ENCODE data around the gene GATAD2A. TPM values are rescaled to one million over a fixed set of nuclear protein-coding genes. Genes with fewer than 3 reads are reported as not detected.

Gene GATAD2A
- total and polyA plus RNA-seq, 2 of the 13 experiments (the other 11 are each of a cell fraction or from before 2014, with no cell fraction given): 16.8 to 28.6 TPM

GRCh38 chr19:19461671-19462622 is 56.5 kb downstream of the GATAD2A start (continued):
- no peak for TF ChIP-seq AKNA (CRISPR knock-in tag; IDR thresholded peaks at IDR 0.05; ENCODE audit: borderline replicate concordance)
- TF ChIP-seq ZNF546 (CRISPR knock-in tag; conservative IDR thresholded peaks at IDR 0.05): no peak
- TF ChIP-seq ZNF609 (CRISPR knock-in tag; IDR thresholded peaks at IDR 0.05; ENCODE audit: borderline replicate concordance): no peak
- no peak for TF ChIP-seq NFE2L1 (CRISPR knock-in tag; IDR thresholded peaks at IDR 0.05; ENCODE audit: borderline replicate concordance)
- TF ChIP-seq SRF (IDR thresholded peaks at IDR 0.05; ENCODE audit: low read depth, low read length): no peak
- no peak for TF ChIP-seq ZNF510 (CRISPR knock-in tag; IDR thresholded peaks at IDR 0.05; ENCODE audit: low read depth)
- peak; percentile 48 for TF ChIP-seq SRSF1 (optimal IDR thresholded peaks at IDR 0.05; ENCODE audit: low read depth, low read length)
- no peak for TF ChIP-seq ZBTB44 (CRISPR knock-in tag; IDR thresholded peaks at IDR 0.05)
- no peak for TF ChIP-seq ZNF724P (CRISPR knock-in tag; IDR thresholded peaks at IDR 0.05; ENCODE audit: borderline replicate concordance)
- TF ChIP-seq MED1 (CRISPR knock-in tag; IDR thresholded peaks at IDR 0.05): no peak
- no peak for TF ChIP-seq ZBTB34 (CRISPR knock-in tag; IDR thresholded peaks at IDR 0.05)
- TF ChIP-seq FIP1L1 (IDR thresholded peaks at IDR 0.05; ENCODE audit: borderline replicate concordance, insufficient read depth, low read depth, low read length): no peak
- no peak for TF ChIP-seq ZSCAN25 (CRISPR knock-in tag; IDR thresholded peaks at IDR 0.05)
- TF ChIP-seq NFYB (CRISPR knock-in tag; IDR thresholded peaks at IDR 0.05): 0 out of 2 replicates have a peak, but pooled peaks have one; percentile 7
